Small intestine (tissue), 7 donors: ENCODE data around the gene HS6ST3. TPM values are rescaled to one million over a fixed set of nuclear protein-coding genes. Genes with fewer than 3 reads are reported as not detected.
A peak's percentile ranks its signal among the peaks of the same experiment; 100 is the strongest.

Experiments used
- DNase-seq, 2 donors: peaks; one replicate each; pipeline versions ENCODE4 v3.0.0 to v3.0.0-alpha.2; 2013
- FAIRE-seq: peaks from 2 replicates; lab custom pipeline; 2012; peaks lifted over from hg19 to GRCh38; lab: Jason Lieb, UNC
- H3K27ac ChIP-seq, 3 donors: one replicate each; pipeline ENCODE4 v1.5.1; 2013; ENCODE audit warnings: low read length in 2 of 3, mild to moderate bottlenecking in 2 of 3, control low read depth in 1 of 3, inconsistent platforms in 1 of 3, low read depth in 1 of 3, moderate library complexity in 1 of 3
- H3K27me3 ChIP-seq, 3 donors: one replicate each; pipeline ENCODE4 v1.6.1; 2013; ENCODE audit warnings: low read length in 3 of 3, inconsistent platforms in 1 of 3; ENCODE audit not compliant: control insufficient read depth in 3 of 3, insufficient read depth in 3 of 3
- H3K36me3 ChIP-seq, 3 donors: one replicate each; pipeline ENCODE4 v1.6.1; 2013; ENCODE audit warnings: low read length in 3 of 3, inconsistent platforms in 1 of 3, low read depth in 1 of 3, mild to moderate bottlenecking in 1 of 3, moderate library complexity in 1 of 3; ENCODE audit not compliant: control insufficient read depth in 3 of 3, insufficient read depth in 2 of 3
- H3K4me1 ChIP-seq, 3 donors: one replicate each; pipeline ENCODE4 v1.6.1; 2013; ENCODE audit warnings: low read length in 2 of 3, inconsistent platforms in 1 of 3, low read depth in 1 of 3, mild to moderate bottlenecking in 1 of 3, moderate library complexity in 1 of 3; ENCODE audit not compliant: control insufficient read depth in 3 of 3, insufficient read depth in 2 of 3
- H3K4me3 ChIP-seq, 3 donors: one replicate each; pipeline ENCODE4 v1.5.1; 2013; ENCODE audit warnings: low read length in 3 of 3, control low read depth in 1 of 3, inconsistent platforms in 1 of 3, low read depth in 1 of 3, mild to moderate bottlenecking in 1 of 3, moderate library complexity in 1 of 3
- H3K9me3 ChIP-seq, 2 donors: one replicate each; pipeline ENCODE4 v1.6.1; 2013; ENCODE audit warnings: low read depth in 1 of 2, low read length in 1 of 2; ENCODE audit not compliant: control insufficient read depth in 2 of 2, insufficient read depth in 1 of 2
- WGBS, 3 donors: extraction: QIAGEN DNeasy Blood & Tissue Kit; methylation state at CpG; one replicate each; pipeline ENCODE4 v1.1.7; 2013; 5-methylcytosine and 5-hydroxymethylcytosine counted together
- polyA plus RNA-seq, 4 donors: library from polyadenylated mRNA; stranded (reverse) in 3 of 4; unstranded in 1 of 4; fragments of 200-250 nt in 3 of 4; fragments of 120-200 nt in 1 of 4; gene quantifications; one replicate each; pipeline versions ENCODE4 v1.2.1 to v1.2.3, GENCODE V29; 2013
- donor health status: healthy with polysubstance abuse.
- donor health status: control.
- donor health status: control.
- donor health status: Bipolar disorder and iron deficiency.
- donor health status: healthy.

Gene HS6ST3
- polyA plus RNA-seq, 4 donors, result under 0.01 to 0.86 (median 0.54) TPM; not detected in 1

- 28 to 45% (median 43%) methylated on average over 3 of the region's 3 CpGs for WGBS, 3 donors
- H3K27ac ChIP-seq, result no peak overlapping the region
- H3K9me3 ChIP-seq, result no peaks in the 10 kb centered on the region
These were observed 51.1 kb downstream of the HS6ST3 start for GRCh38 chr13:96141032-96141431.

GRCh38 chr13:96159725-96160124 lies 69.8 kb downstream of the HS6ST3 start:
- Histone ChIP-seq H3K9me3 (no peaks in the 10 kb centered on the region), H3K4me1 (no peaks in the 10 kb centered on the region), H3K27me3 (no peaks in the 10 kb centered on the region), H3K27ac (no peak overlapping the region), H3K4me3 (no peak overlapping the region), H3K36me3 (no peaks in the 10 kb centered on the region)
- FAIRE-seq, result no peak
- 85 to 93% (median 87%) methylated on average over 2 of the region's 2 CpGs for WGBS, 3 donors
- DNase-seq, result no peak

More at GRCh38 chr13:96141032-96141431, 51.1 kb downstream of the HS6ST3 start:
- no peaks in the 10 kb centered on the region for H3K36me3 ChIP-seq
- FAIRE-seq (no peak), DNase-seq (peak; percentile 5 to 29)
- H3K4me1 ChIP-seq, result no peaks in the 10 kb centered on the region
- no peak overlapping the region for H3K4me3 ChIP-seq
- H3K27me3 ChIP-seq, result no peaks in the 10 kb centered on the region

GRCh38 chr13:96161141-96161540 lies 71.2 kb downstream of the HS6ST3 start:
- 68 to 83% (median 69%) methylated on average over 3 of the region's 3 CpGs for WGBS, 3 donors
- no peaks in the 10 kb centered on the region for H3K36me3 ChIP-seq
- DNase-seq (no peak), FAIRE-seq (no peak)
- H3K9me3 ChIP-seq, result no peaks in the 10 kb centered on the region
- H3K4me1 ChIP-seq, result no peaks in the 10 kb centered on the region
- no peak overlapping the region for H3K4me3 ChIP-seq
- H3K27me3 ChIP-seq, result no peaks in the 10 kb centered on the region
- no peak overlapping the region for H3K27ac ChIP-seq

GRCh38 chr13:96165840-96166239 lies 75.9 kb downstream of the HS6ST3 start:
- no peaks in the 10 kb centered on the region for H3K27me3 ChIP-seq
- no peak overlapping the region for H3K27ac ChIP-seq
- DNase-seq (no peak), FAIRE-seq (no peak)
- no peak overlapping the region for H3K4me3 ChIP-seq
- H3K36me3 ChIP-seq, result no peaks in the 10 kb centered on the region
- 92 to 96% (median 96%) methylated on average over 1 of the region's 1 CpG for WGBS, 3 donors
- no peaks in the 10 kb centered on the region for H3K9me3 ChIP-seq
- H3K4me1 ChIP-seq, result no peaks in the 10 kb centered on the region

GRCh38 chr13:96172066-96172465 lies 82.2 kb downstream of the HS6ST3 start:
- Histone ChIP-seq H3K4me1 (no peaks in the 10 kb centered on the region), H3K36me3 (no peaks in the 10 kb centered on the region), H3K27me3 (no peaks in the 10 kb centered on the region), H3K27ac (no peak overlapping the region), H3K4me3 (no peak overlapping the region), H3K9me3 (no peaks in the 10 kb centered on the region)
- WGBS, 3 donors, result 66 to 87% (median 69%) methylated on average over 1 of the region's 1 CpG
- DNase-seq, result no peak
- no peak for FAIRE-seq

GRCh38 chr13:96178759-96179158 lies 88.9 kb downstream of the HS6ST3 start:
- Histone ChIP-seq H3K27ac (no peak overlapping the region), H3K9me3 (no peaks in the 10 kb centered on the region), H3K27me3 (no peaks in the 10 kb centered on the region), H3K4me1 (no peaks in the 10 kb centered on the region), H3K36me3 (no peaks in the 10 kb centered on the region), H3K4me3 (no peak overlapping the region)
- DNase-seq (no peak), FAIRE-seq (no peak)
- WGBS, 3 donors, result 77 to 90% (median 85%) methylated on average over 1 of the region's 1 CpG

- DNase-seq (no peak), FAIRE-seq (no peak)
- no peak overlapping the region for H3K27ac ChIP-seq
- H3K4me3 ChIP-seq, result no peak overlapping the region
- H3K4me1 ChIP-seq, result no peaks in the 10 kb centered on the region
- peaks cover 0 to under 1% of the 10 kb centered on the region in 2 donors for H3K9me3 ChIP-seq
- H3K27me3 ChIP-seq, result peaks cover 0 to under 1% (median 0%) of the 10 kb centered on the region in 3 donors
- WGBS, 3 donors, result 70 to 80% (median 76%) methylated on average over 5 of the region's 5 CpGs
- no peaks in the 10 kb centered on the region for H3K36me3 ChIP-seq
These were observed 89.4 kb downstream of the HS6ST3 start for GRCh38 chr13:96179309-96179708.

GRCh38 chr13:96181911-96182310 lies 92.0 kb downstream of the HS6ST3 start:
- Histone ChIP-seq H3K27me3 (peaks cover 0 to 3% (median 0%) of the 10 kb centered on the region in 3 donors), H3K36me3 (no peaks in the 10 kb centered on the region), H3K4me1 (no peaks in the 10 kb centered on the region), H3K27ac (no peak overlapping the region), H3K9me3 (peaks cover 0 to 2% of the 10 kb centered on the region in 2 donors), H3K4me3 (no peak overlapping the region)
- 63 to 86% (median 71%) methylated on average over 5 of the region's 5 CpGs for WGBS, 3 donors
- DNase-seq, result no peak
- FAIRE-seq, result no peak

GRCh38 chr13:96185818-96186217 lies 95.9 kb downstream of the HS6ST3 start:
- Histone ChIP-seq H3K27ac (no peak overlapping the region), H3K9me3 (peaks cover 0 to 2% of the 10 kb centered on the region in 2 donors), H3K4me1 (no peaks in the 10 kb centered on the region), H3K4me3 (no peak overlapping the region), H3K36me3 (no peaks in the 10 kb centered on the region), H3K27me3 (peaks cover 0 to 3% (median 0%) of the 10 kb centered on the region in 3 donors)
- WGBS, 3 donors, result 82 to 87% (median 83%) methylated on average over 6 of the region's 6 CpGs
- DNase-seq (no peak), FAIRE-seq (no peak)
